ENCODE measurements around the gene PPP6R3. TPM values are rescaled to one million over a fixed set of nuclear protein-coding genes. Genes with fewer than 3 reads are reported as not detected.

PPP6R3 gene
- total RNA-seq, 1 experiment from 2014 or later, result 138 TPM

DNA sequence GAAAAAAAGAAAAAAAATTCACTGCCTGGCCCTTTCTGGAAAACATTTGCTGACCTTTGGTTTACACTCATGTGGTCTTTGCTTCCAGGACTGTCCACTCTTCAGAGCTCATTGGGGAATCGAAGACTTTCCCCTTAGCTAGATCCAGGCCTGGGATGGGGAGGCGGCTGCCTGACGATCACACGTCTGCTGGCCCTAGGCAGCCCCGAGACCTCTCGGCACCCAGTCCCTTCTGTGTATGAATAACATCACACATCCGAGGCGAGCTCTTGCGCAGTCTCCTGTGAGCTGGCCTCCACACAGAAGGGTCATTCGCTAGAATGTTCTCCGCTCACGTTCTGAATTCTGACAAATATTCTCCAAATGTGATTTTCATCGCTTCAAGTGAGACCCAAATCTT is 198.1 kb downstream of the PPP6R3 start:
- H4K91ac ChIP-seq (ENCODE audit: insufficient read length, low read depth, low read length), result no peak overlapping the region
- peaks cover 0 to 6% (median 0%) of the 10 kb centered on the region in 3 experiments; a peak in 1 of 7 replicates for H3K36me3 Mint-ChIP-seq (ENCODE audit: insufficient read depth in 1 of 3, low read depth in 3 of 3)
- H3K27ac ChIP-seq (ENCODE audit: insufficient read length, low read depth, low read length), result no peak overlapping the region
- no peak overlapping the region for H3K9ac ChIP-seq (ENCODE audit: extremely low read depth, insufficient read length, low read length)
- H3K27me3 ChIP-seq (ENCODE audit: insufficient read depth, low read length), result no peaks in the 10 kb centered on the region
- H2BK5ac ChIP-seq (ENCODE audit: insufficient read length, low read length), result no peak overlapping the region
- H3K56ac ChIP-seq (ENCODE audit: insufficient read length, low read depth, low read length), result no peak overlapping the region
- H3K9me3 Mint-ChIP-seq, result peaks cover 6 to 15% of the 10 kb centered on the region in 2 experiments
- H3K79me2 ChIP-seq (ENCODE audit: insufficient read depth, low read length), result no peaks in the 10 kb centered on the region
- H3K4me2 ChIP-seq (ENCODE audit: insufficient read depth, insufficient read length, low read length), result no peak overlapping the region
- H2BK15ac ChIP-seq (ENCODE audit: low read depth, low read length), result no peak overlapping the region
- H3K18ac ChIP-seq (ENCODE audit: insufficient read length, low read depth, low read length), result no peak overlapping the region
- H2AK5ac ChIP-seq (ENCODE audit: insufficient read length, low read length), result no peak overlapping the region
- no peak overlapping the region for H3K27ac Mint-ChIP-seq
- no peak for DNase-seq
- TF ChIP-seq, protein P1, sequence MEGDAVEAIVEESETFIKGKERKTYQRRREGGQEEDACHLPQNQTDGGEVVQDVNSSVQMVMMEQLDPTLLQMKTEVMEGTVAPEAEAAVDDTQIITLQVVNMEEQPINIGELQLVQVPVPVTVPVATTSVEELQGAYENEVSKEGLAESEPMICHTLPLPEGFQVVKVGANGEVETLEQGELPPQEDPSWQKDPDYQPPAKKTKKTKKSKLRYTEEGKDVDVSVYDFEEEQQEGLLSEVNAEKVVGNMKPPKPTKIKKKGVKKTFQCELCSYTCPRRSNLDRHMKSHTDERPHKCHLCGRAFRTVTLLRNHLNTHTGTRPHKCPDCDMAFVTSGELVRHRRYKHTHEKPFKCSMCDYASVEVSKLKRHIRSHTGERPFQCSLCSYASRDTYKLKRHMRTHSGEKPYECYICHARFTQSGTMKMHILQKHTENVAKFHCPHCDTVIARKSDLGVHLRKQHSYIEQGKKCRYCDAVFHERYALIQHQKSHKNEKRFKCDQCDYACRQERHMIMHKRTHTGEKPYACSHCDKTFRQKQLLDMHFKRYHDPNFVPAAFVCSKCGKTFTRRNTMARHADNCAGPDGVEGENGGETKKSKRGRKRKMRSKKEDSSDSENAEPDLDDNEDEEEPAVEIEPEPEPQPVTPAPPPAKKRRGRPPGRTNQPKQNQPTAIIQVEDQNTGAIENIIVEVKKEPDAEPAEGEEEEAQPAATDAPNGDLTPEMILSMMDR (conservative IDR thresholded peaks at IDR 0.05), result no peak
- no peaks in the 10 kb centered on the region for H3K4me1 ChIP-seq (ENCODE audit: insufficient read depth, low read length)
- H2BK20ac ChIP-seq (ENCODE audit: low read depth, low read length, poor library complexity, severe bottlenecking), result no peak overlapping the region
- H3K4ac ChIP-seq (ENCODE audit: low read depth, low read length), result no peak overlapping the region
- H3K14ac ChIP-seq (ENCODE audit: insufficient read depth, low read length), result no peak overlapping the region
- H3K4me3 Mint-ChIP-seq, result no peak overlapping the region
- H3K4me1 Mint-ChIP-seq, result no peaks in the 10 kb centered on the region
- no peak overlapping the region for H2AFZ ChIP-seq (ENCODE audit: low read length)
- H4K8ac ChIP-seq (replicated peaks; ENCODE audit: insufficient read length, low read depth, low read length), result no peak overlapping the region
- no peaks in the 10 kb centered on the region for H3K79me1 ChIP-seq (ENCODE audit: insufficient read depth, low read depth, low read length, poor library complexity, severe bottlenecking)
- no peaks in the 10 kb centered on the region for H4K20me1 ChIP-seq (ENCODE audit: control insufficient read depth, insufficient read depth, insufficient read length)
- H3T11ph ChIP-seq (ENCODE audit: low read length), result no peak overlapping the region
- H3K23ac ChIP-seq (ENCODE audit: insufficient read length, low read depth, low read length), result no peak overlapping the region
- no peaks in the 10 kb centered on the region for H3K23me2 ChIP-seq (ENCODE audit: insufficient read length, low read depth, low read length, poor library complexity, severe bottlenecking)
- H2BK12ac ChIP-seq (ENCODE audit: insufficient read length, low read depth, low read length), result no peak overlapping the region
- H3K9me3 ChIP-seq (ENCODE audit: control insufficient read depth, low read depth, low read length), result no peaks in the 10 kb centered on the region
- no peak overlapping the region for H4K5ac ChIP-seq (ENCODE audit: insufficient read length, low read depth, low read length)
- WGBS (ENCODE audit: extremely low coverage, insufficient read length, low lambda C conversion rate), result no CpG with 5 or more reads among the region's 13 CpGs
- no peak overlapping the region for H2BK120ac ChIP-seq (ENCODE audit: low read depth, low read length, poor library complexity, severe bottlenecking)
- H3K27me3 Mint-ChIP-seq (ENCODE audit: low read depth), result peaks cover 4% of the 10 kb centered on the region

Data from H9 (cell line).